Measurements from ENCODE around the gene MRPL9. TPM values are rescaled to one million over a fixed set of nuclear protein-coding genes. Genes with fewer than 3 reads are reported as not detected.

The MRPL9 gene
- total RNA-seq, 2 donors from 2014 or later, result 47.9 to 65.7 TPM

DNA sequence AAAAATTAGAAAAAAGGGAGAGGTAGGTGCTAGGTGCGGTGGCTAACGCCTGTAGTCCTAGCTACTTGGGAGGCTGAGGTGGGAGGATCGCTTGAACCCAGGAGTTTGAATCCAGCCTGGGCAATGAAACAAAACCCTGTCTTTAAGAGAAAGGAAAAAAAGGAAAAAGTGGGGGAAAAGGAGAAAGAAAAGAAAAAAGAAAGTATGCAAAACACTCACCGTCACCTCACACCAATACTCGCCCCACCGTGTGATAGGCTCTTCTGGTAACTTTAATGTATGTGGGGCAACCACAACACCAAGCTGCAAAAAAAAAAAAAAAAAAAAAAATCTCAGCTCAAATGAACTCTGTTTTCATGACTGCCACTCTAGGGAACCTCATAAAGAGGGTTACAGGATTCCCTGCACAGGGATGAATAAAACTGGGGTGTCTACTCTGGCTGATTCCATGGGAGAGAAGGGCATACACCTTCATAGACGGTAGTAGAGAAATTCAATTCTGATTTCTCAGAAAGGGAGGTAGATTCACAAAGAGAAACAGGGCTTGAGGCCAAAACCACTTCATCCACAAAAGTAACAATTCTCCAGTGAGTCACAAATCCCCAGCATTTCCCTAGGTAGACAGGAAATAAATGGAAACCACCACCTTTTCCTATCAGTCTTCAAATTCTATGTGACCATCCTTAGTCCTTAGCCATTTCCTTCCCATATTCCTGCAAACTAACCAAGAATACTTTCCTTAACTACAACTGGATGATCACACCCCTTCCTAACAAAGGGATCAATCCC lies 2.5 kb downstream of the MRPL9 start:
- TF ChIP-seq, protein P1, sequence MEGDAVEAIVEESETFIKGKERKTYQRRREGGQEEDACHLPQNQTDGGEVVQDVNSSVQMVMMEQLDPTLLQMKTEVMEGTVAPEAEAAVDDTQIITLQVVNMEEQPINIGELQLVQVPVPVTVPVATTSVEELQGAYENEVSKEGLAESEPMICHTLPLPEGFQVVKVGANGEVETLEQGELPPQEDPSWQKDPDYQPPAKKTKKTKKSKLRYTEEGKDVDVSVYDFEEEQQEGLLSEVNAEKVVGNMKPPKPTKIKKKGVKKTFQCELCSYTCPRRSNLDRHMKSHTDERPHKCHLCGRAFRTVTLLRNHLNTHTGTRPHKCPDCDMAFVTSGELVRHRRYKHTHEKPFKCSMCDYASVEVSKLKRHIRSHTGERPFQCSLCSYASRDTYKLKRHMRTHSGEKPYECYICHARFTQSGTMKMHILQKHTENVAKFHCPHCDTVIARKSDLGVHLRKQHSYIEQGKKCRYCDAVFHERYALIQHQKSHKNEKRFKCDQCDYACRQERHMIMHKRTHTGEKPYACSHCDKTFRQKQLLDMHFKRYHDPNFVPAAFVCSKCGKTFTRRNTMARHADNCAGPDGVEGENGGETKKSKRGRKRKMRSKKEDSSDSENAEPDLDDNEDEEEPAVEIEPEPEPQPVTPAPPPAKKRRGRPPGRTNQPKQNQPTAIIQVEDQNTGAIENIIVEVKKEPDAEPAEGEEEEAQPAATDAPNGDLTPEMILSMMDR (IDR thresholded peaks at IDR 0.05), result no peak
- no peak for DNase-seq (ENCODE audit: low spot score)
- no peaks in the 10 kb centered on the region for H3K27me3 ChIP-seq (replicated peaks; ENCODE audit: insufficient read depth)
- no peak overlapping the region for H3K27ac ChIP-seq
- peaks cover 11% of the 10 kb centered on the region for H3K36me3 ChIP-seq
- no peak for ATAC-seq (ENCODE audit: insufficient number of reproducible peaks, low FRiP score, low read depth)
- H3K4me3 ChIP-seq, result no peak overlapping the region
- peaks cover 8 to 13% of the 10 kb centered on the region in 2 donors for H3K4me1 ChIP-seq (ENCODE audit: control insufficient read depth in 1 of 2, low read depth in 2 of 2)
- no peaks in the 10 kb centered on the region for H3K9me3 ChIP-seq

DNA sequence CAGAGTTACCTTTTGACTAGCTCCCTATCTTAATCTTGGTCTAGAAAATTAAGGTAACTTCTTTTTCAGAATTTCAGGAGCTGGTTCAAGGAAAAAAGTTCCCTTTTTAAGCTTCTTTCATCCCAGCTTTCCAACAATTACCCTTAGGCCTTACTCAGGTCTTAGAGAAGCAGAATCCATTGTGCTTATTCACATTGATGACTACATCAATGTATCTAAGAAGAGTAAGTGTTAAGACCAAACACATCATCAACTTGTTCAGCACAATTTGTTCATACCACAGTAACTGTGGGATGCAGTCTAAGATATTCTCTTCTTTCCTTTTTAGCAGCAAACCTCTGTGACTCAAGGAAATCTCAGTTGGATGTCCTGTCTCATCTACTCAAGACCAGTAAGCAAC lies 4.1 kb downstream of the MRPL9 start:
- DNase-seq (ENCODE audit: low spot score) (no peak), ATAC-seq (ENCODE audit: insufficient number of reproducible peaks, low FRiP score, low read depth) (no peak)
- Histone ChIP-seq H3K36me3 (peaks cover 11% of the 10 kb centered on the region), H3K27me3 (replicated peaks; ENCODE audit: insufficient read depth) (no peaks in the 10 kb centered on the region), H3K4me3 (no peak overlapping the region), H3K27ac (no peak overlapping the region), H3K4me1 (ENCODE audit: control insufficient read depth in 1 of 2, low read depth in 2 of 2) (peaks cover 6 to 10% of the 10 kb centered on the region in 2 donors), H3K9me3 (no peaks in the 10 kb centered on the region)
- TF ChIP-seq, protein P1 (IDR thresholded peaks at IDR 0.05), result no peak

DNA sequence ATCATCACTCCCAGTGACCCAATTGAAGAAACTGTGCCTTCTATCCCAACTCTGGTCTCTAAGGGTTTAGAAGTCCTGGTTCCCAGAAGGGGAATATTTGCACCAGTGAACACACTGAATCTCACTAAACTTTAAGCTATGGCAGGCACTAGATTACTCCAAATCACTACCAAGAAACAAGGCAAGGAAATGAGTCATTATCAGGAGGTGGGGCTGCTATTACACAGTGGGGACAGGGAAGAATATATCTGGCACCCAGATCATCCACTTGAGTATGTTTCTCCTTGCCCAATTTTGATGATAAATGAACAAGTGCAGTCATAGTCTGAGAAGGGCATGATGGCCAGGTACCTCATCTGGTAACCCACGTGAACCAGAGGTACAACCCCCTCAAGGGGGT lies 7.0 kb downstream of the MRPL9 start:
- no peak for DNase-seq (ENCODE audit: low spot score)

DNA sequence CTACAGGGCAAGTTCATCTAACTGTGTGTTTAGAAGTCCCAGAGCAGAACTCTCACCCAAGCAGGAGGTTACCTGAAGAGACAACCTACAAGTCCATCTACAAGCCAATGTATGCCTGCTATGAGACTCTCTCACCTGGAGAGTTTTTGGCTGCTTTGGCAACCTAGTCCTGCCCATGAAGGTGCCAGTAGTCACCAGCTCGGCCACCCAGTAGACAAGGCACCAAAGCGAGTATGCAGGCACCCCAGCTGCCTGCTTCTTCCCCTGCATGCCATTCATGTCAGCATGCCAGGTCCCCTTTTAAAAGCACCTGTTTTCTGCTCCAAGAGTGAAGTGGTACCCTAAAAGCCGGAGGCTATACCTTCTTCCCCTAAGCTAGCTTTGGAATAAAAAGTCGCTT lies 21.8 kb downstream of the MRPL9 start:
- TF ChIP-seq, protein P1 (IDR thresholded peaks at IDR 0.05), result no peak
- ATAC-seq (ENCODE audit: insufficient number of reproducible peaks, low FRiP score, low read depth), result no peak
- Histone ChIP-seq H3K4me1 (ENCODE audit: control insufficient read depth in 1 of 2, low read depth in 2 of 2) (no peaks in the 10 kb centered on the region), H3K36me3 (no peaks in the 10 kb centered on the region), H3K27ac (no peak overlapping the region), H3K27me3 (replicated peaks; ENCODE audit: insufficient read depth) (no peaks in the 10 kb centered on the region), H3K4me3 (no peak overlapping the region), H3K9me3 (no peaks in the 10 kb centered on the region)
- no peak for DNase-seq (ENCODE audit: low spot score)

More for the DNA sequence above, 7.0 kb downstream of the MRPL9 start:
- H3K27ac ChIP-seq, result no peak overlapping the region
- no peaks in the 10 kb centered on the region for H3K27me3 ChIP-seq (replicated peaks; ENCODE audit: insufficient read depth)
- no peaks in the 10 kb centered on the region for H3K4me1 ChIP-seq (ENCODE audit: control insufficient read depth in 1 of 2, low read depth in 2 of 2)
- no peak overlapping the region for H3K4me3 ChIP-seq
- TF ChIP-seq, protein P1 (IDR thresholded peaks at IDR 0.05), result no peak
- H3K36me3 ChIP-seq, result peaks cover 1% of the 10 kb centered on the region
- H3K9me3 ChIP-seq, result no peaks in the 10 kb centered on the region
- ATAC-seq (ENCODE audit: insufficient number of reproducible peaks, low FRiP score, low read depth), result no peak

DNA sequence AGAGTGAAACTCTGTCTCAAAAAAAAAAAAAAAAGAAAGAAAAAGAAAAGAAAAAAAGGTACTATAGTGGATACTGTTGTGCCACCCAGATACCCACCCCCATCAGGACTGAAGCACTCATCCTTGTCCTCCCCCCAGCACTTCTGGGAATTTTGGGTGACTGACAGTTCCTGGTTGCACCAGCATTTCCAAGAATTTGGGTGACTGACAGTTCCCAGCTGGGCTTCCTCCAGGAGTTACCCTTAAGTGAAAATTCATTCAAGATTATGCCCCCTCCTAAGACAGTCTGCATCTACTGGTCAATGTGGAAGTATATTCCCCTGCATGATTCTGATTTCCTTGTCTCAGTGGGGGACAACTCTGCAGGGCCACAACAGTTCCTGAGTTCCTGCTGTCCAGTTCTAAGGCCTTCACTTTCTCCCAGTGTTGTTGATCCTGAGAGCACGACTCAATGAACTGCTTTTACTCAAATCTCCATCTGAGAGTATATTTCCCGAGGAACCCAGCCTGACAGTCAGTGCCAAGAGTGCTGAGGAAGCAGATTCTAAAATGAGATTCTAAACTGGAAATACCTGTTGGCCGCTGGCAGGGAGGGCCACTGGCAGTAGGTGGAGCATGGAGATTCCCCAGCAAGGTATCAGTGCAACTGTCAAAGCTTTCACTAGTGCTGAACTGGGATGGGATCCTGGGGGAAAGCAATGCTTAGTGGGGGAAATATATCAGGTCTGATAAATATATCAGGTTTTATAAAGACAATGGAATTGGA lies 23.5 kb downstream of the MRPL9 start:
- H3K27me3 ChIP-seq (replicated peaks; ENCODE audit: insufficient read depth), result no peaks in the 10 kb centered on the region
- no peak overlapping the region for H3K27ac ChIP-seq
- no peaks in the 10 kb centered on the region for H3K9me3 ChIP-seq
- DNase-seq (ENCODE audit: low spot score), result no peak
- TF ChIP-seq, protein P1 (IDR thresholded peaks at IDR 0.05), result no peak
- H3K4me1 ChIP-seq (ENCODE audit: control insufficient read depth in 1 of 2, low read depth in 2 of 2), result no peaks in the 10 kb centered on the region
- no peaks in the 10 kb centered on the region for H3K36me3 ChIP-seq
- no peak overlapping the region for H3K4me3 ChIP-seq
- no peak for ATAC-seq (ENCODE audit: insufficient number of reproducible peaks, low FRiP score, low read depth)
